ENCODE measurements around the gene DYNC1LI2. TPM values are rescaled to one million over a fixed set of nuclear protein-coding genes. Genes with fewer than 3 reads are reported as not detected.

Gene DYNC1LI2
- total and polyA plus RNA-seq, 5 donors, result 42.0 to 110 (median 89.6) TPM

GRCh38 chr16:66713076-66713475 lies 38.3 kb downstream of the DYNC1LI2 start:
- 41% methylated on average over 2 of the region's 2 CpGs for WGBS
- no peak for ATAC-seq
- Histone ChIP-seq H3K27ac (ENCODE audit: low read length) (no peak overlapping the region), H3K4me1 (ENCODE audit: control insufficient read depth, insufficient read depth, low read length) (no peaks in the 10 kb centered on the region), H3K9me3 (ENCODE audit: control insufficient read depth, low read length) (no peaks in the 10 kb centered on the region), H3K27me3 (ENCODE audit: control insufficient read depth, insufficient read depth) (no peaks in the 10 kb centered on the region), H3K4me3 (ENCODE audit: low read length) (no peak overlapping the region)
- no peak for DNase-seq
- intact Hi-C loops (cut with DNase I), result no loop called here

GRCh38 chr16:66712512-66712911 lies 38.9 kb downstream of the DYNC1LI2 start:
- no peak for ATAC-seq
- H3K27ac ChIP-seq (ENCODE audit: low read length), result no peak overlapping the region
- no peaks in the 10 kb centered on the region for H3K4me1 ChIP-seq (ENCODE audit: control insufficient read depth, insufficient read depth, low read length)
- H3K9me3 ChIP-seq (ENCODE audit: control insufficient read depth, low read length), result no peaks in the 10 kb centered on the region
- intact Hi-C loops (cut with DNase I), result no loop called here
- DNase-seq, result no peak
- no peaks in the 10 kb centered on the region for H3K27me3 ChIP-seq (ENCODE audit: control insufficient read depth, insufficient read depth)
- H3K4me3 ChIP-seq (ENCODE audit: low read length), result no peak overlapping the region

- Histone ChIP-seq H3K9me3 (ENCODE audit: control insufficient read depth, low read length) (no peaks in the 10 kb centered on the region), H3K27me3 (ENCODE audit: control insufficient read depth, insufficient read depth) (no peaks in the 10 kb centered on the region), H3K4me1 (ENCODE audit: control insufficient read depth, insufficient read depth, low read length) (no peaks in the 10 kb centered on the region), H3K4me3 (ENCODE audit: low read length) (no peak overlapping the region), H3K27ac (ENCODE audit: low read length) (no peak overlapping the region)
- intact Hi-C loops (cut with DNase I), result no loop called here
- DNase-seq, result no peak
- no peak for ATAC-seq
Measured at GRCh38 chr16:66711581-66711980, 39.8 kb downstream of the DYNC1LI2 start.

GRCh38 chr16:66706506-66706880 lies 44.9 kb downstream of the DYNC1LI2 start:
- peak; percentile 45 to 47 for ATAC-seq
- H3K4me3 ChIP-seq (ENCODE audit: low read length), result no peak overlapping the region
- H3K27me3 ChIP-seq (ENCODE audit: control insufficient read depth, insufficient read depth), result no peaks in the 10 kb centered on the region
- 52% methylated on average over 8 of the region's 8 CpGs for WGBS
- H3K27ac ChIP-seq (ENCODE audit: low read length), result no peak overlapping the region
- H3K9me3 ChIP-seq (ENCODE audit: control insufficient read depth, low read length), result no peaks in the 10 kb centered on the region
- peaks cover 3% of the 10 kb centered on the region for H3K4me1 ChIP-seq (ENCODE audit: control insufficient read depth, insufficient read depth, low read length)
- no peak for DNase-seq
- intact Hi-C loops (cut with DNase I), result no loop called here

GRCh38 chr16:66705790-66706505 lies 45.5 kb downstream of the DYNC1LI2 start:
- no peak overlapping the region for H3K27ac ChIP-seq (ENCODE audit: low read length)
- intact Hi-C loops (cut with DNase I), result no loop called here
- no peak overlapping the region for H3K4me3 ChIP-seq (ENCODE audit: low read length)
- peak; percentile 91 to 94 for ATAC-seq
- H3K4me1 ChIP-seq (ENCODE audit: control insufficient read depth, insufficient read depth, low read length), result peaks cover 3% of the 10 kb centered on the region
- H3K27me3 ChIP-seq (ENCODE audit: control insufficient read depth, insufficient read depth), result no peaks in the 10 kb centered on the region
- WGBS, result 53% methylated on average over 11 of the region's 11 CpGs
- H3K9me3 ChIP-seq (ENCODE audit: control insufficient read depth, low read length), result no peaks in the 10 kb centered on the region
- peak; percentile 78 to 91 (median 89) for DNase-seq

- no peak for DNase-seq
- peak in 1 of 2 donors; percentile 55 for ATAC-seq
- intact Hi-C loops (cut with DNase I), result no loop called here
- 31% methylated on average over 9 of the region's 9 CpGs for WGBS
- Histone ChIP-seq H3K4me1 (ENCODE audit: control insufficient read depth, insufficient read depth, low read length) (peaks cover 3% of the 10 kb centered on the region), H3K9me3 (ENCODE audit: control insufficient read depth, low read length) (no peaks in the 10 kb centered on the region), H3K4me3 (ENCODE audit: low read length) (no peak overlapping the region), H3K27me3 (ENCODE audit: control insufficient read depth, insufficient read depth) (no peaks in the 10 kb centered on the region), H3K27ac (ENCODE audit: low read length) (no peak overlapping the region)
Measured at GRCh38 chr16:66703406-66704215, 47.8 kb downstream of the DYNC1LI2 start.

- WGBS, result 95% methylated on average over 2 of the region's 2 CpGs
- intact Hi-C loops (cut with DNase I), result no loop called here
Measured at GRCh38 chr16:66701516-66701915, 49.9 kb downstream of the DYNC1LI2 start.

GRCh38 chr16:66701026-66701425 lies 50.4 kb downstream of the DYNC1LI2 start:
- Histone ChIP-seq H3K27ac (ENCODE audit: low read length) (no peak overlapping the region), H3K4me3 (ENCODE audit: low read length) (no peak overlapping the region), H3K27me3 (ENCODE audit: control insufficient read depth, insufficient read depth) (no peaks in the 10 kb centered on the region), H3K9me3 (ENCODE audit: control insufficient read depth, low read length) (no peaks in the 10 kb centered on the region), H3K4me1 (ENCODE audit: control insufficient read depth, insufficient read depth, low read length) (peaks cover 3% of the 10 kb centered on the region)
- WGBS, result 93% methylated on average over 2 of the region's 2 CpGs
- ATAC-seq, result no peak
- intact Hi-C loops (cut with DNase I), result no loop called here
- no peak for DNase-seq

More at GRCh38 chr16:66701516-66701915, 49.9 kb downstream of the DYNC1LI2 start:
- Histone ChIP-seq H3K27ac (ENCODE audit: low read length) (no peak overlapping the region), H3K27me3 (ENCODE audit: control insufficient read depth, insufficient read depth) (no peaks in the 10 kb centered on the region), H3K4me1 (ENCODE audit: control insufficient read depth, insufficient read depth, low read length) (peaks cover 3% of the 10 kb centered on the region), H3K9me3 (ENCODE audit: control insufficient read depth, low read length) (no peaks in the 10 kb centered on the region), H3K4me3 (ENCODE audit: low read length) (no peak overlapping the region)
- DNase-seq (no peak), ATAC-seq (no peak)

GRCh38 chr16:66699898-66700297 lies 51.5 kb downstream of the DYNC1LI2 start:
- no peak overlapping the region for H3K4me3 ChIP-seq (ENCODE audit: low read length)
- intact Hi-C loops (cut with DNase I), result no loop called here
- ATAC-seq, result no peak
- 66% methylated on average over 1 of the region's 1 CpG for WGBS
- no peak for DNase-seq
- no peaks in the 10 kb centered on the region for H3K27me3 ChIP-seq (ENCODE audit: control insufficient read depth, insufficient read depth)
- H3K27ac ChIP-seq (ENCODE audit: low read length), result no peak overlapping the region
- peaks cover 10% of the 10 kb centered on the region for H3K4me1 ChIP-seq (ENCODE audit: control insufficient read depth, insufficient read depth, low read length)
- no peaks in the 10 kb centered on the region for H3K9me3 ChIP-seq (ENCODE audit: control insufficient read depth, low read length)

- WGBS, result 84% methylated on average over 7 of the region's 7 CpGs
- intact Hi-C loops (cut with DNase I), result no loop called here
Measured at GRCh38 chr16:66698046-66698445, 53.4 kb downstream of the DYNC1LI2 start.

More at GRCh38 chr16:66698046-66698445, 53.4 kb downstream of the DYNC1LI2 start:
- Histone ChIP-seq H3K27ac (ENCODE audit: low read length) (no peak overlapping the region), H3K4me1 (ENCODE audit: control insufficient read depth, insufficient read depth, low read length) (peaks cover 7% of the 10 kb centered on the region), H3K9me3 (ENCODE audit: control insufficient read depth, low read length) (no peaks in the 10 kb centered on the region), H3K27me3 (ENCODE audit: control insufficient read depth, insufficient read depth) (no peaks in the 10 kb centered on the region), H3K4me3 (ENCODE audit: low read length) (no peak overlapping the region)
- DNase-seq (no peak), ATAC-seq (no peak)

Measured in right cardiac atrium (tissue), 5 donors.